ENCODE results near the gene LETM1. TPM values are rescaled to one million over a fixed set of nuclear protein-coding genes. Genes with fewer than 3 reads are reported as not detected.

The LETM1 gene
- total and polyA plus RNA-seq, 2 experiments from 2014 or later: 29.4 to 46.0 TPM

GRCh38 chr4:1806223-1806564, 49.8 kb downstream of the LETM1 start:
- H3K36me3 ChIP-seq (replicated peaks; ENCODE audit: insufficient read depth, low read depth): no peaks in the 10 kb centered on the region
- no peaks in the 10 kb centered on the region for H3K9me2 ChIP-seq (replicated peaks; ENCODE audit: insufficient read depth)
- no peaks in the 10 kb centered on the region for H3K27me3 ChIP-seq
- H3K9me3 ChIP-seq (ENCODE audit: low read depth): no peaks in the 10 kb centered on the region
- no peak overlapping the region for H3K4me2 ChIP-seq
- peaks cover 15% of the 10 kb centered on the region for H3K4me1 ChIP-seq (ENCODE audit: insufficient read depth)
- no peak for TF ChIP-seq EZH2 (IDR thresholded peaks at IDR 0.05; ENCODE audit: borderline replicate concordance)
- TF ChIP-seq CTCF (IDR thresholded peaks at IDR 0.05; ENCODE audit: poor library complexity): no peak
- TF ChIP-seq EZH2phosphoT487 (IDR thresholded peaks at IDR 0.05; ENCODE audit: low read depth, severe bottlenecking, unreplicated experiment): no peak
- no peak for DNase-seq (ENCODE audit: low spot score)
- H3K79me2 ChIP-seq: no peaks in the 10 kb centered on the region
- H2AFZ ChIP-seq: no peak overlapping the region
- H3K4me3 ChIP-seq: no peak overlapping the region
- 98% methylated on average over 11 of the region's 11 CpGs for WGBS (ENCODE audit: low lambda C conversion rate, missing lambda C conversion rate)
- no peak overlapping the region for H3K27ac ChIP-seq
- no peaks in the 10 kb centered on the region for H4K20me1 ChIP-seq (ENCODE audit: insufficient read depth, poor library complexity, severe bottlenecking)

- Histone ChIP-seq H3K9me3 (ENCODE audit: low read depth) (no peaks in the 10 kb centered on the region), H3K4me1 (ENCODE audit: insufficient read depth) (peaks cover 15% of the 10 kb centered on the region), H3K4me2 (no peak overlapping the region), H3K36me3 (replicated peaks; ENCODE audit: insufficient read depth, low read depth) (no peaks in the 10 kb centered on the region), H2AFZ (no peak overlapping the region), H3K27me3 (no peaks in the 10 kb centered on the region), H3K9me2 (replicated peaks; ENCODE audit: insufficient read depth) (no peaks in the 10 kb centered on the region), H4K20me1 (ENCODE audit: insufficient read depth, poor library complexity, severe bottlenecking) (no peaks in the 10 kb centered on the region), H3K27ac (no peak overlapping the region), H3K79me2 (no peaks in the 10 kb centered on the region), H3K4me3 (no peak overlapping the region)
- TF ChIP-seq CTCF (IDR thresholded peaks at IDR 0.05; ENCODE audit: poor library complexity) (no peak), EZH2phosphoT487 (IDR thresholded peaks at IDR 0.05; ENCODE audit: low read depth, severe bottlenecking, unreplicated experiment) (no peak), EZH2 (IDR thresholded peaks at IDR 0.05; ENCODE audit: borderline replicate concordance) (no peak)
- DNase-seq (ENCODE audit: low spot score): no peak
- WGBS (ENCODE audit: low lambda C conversion rate, missing lambda C conversion rate): 93% methylated on average over 42 of the region's 47 CpGs
Observed at GRCh38 chr4:1805493-1806222, 50.3 kb downstream of the LETM1 start.

- Histone ChIP-seq H3K27me3 (no peaks in the 10 kb centered on the region), H4K20me1 (ENCODE audit: insufficient read depth, poor library complexity, severe bottlenecking) (no peaks in the 10 kb centered on the region), H3K79me2 (peaks cover 4% of the 10 kb centered on the region), H3K36me3 (replicated peaks; ENCODE audit: insufficient read depth, low read depth) (no peaks in the 10 kb centered on the region), H2AFZ (no peak overlapping the region), H3K4me1 (ENCODE audit: insufficient read depth) (peaks cover 15% of the 10 kb centered on the region), H3K9me3 (ENCODE audit: low read depth) (no peaks in the 10 kb centered on the region), H3K9me2 (replicated peaks; ENCODE audit: insufficient read depth) (no peaks in the 10 kb centered on the region), H3K4me3 (no peak overlapping the region), H3K27ac (no peak overlapping the region), H3K4me2 (no peak overlapping the region)
- no peak for TF ChIP-seq EZH2phosphoT487 (IDR thresholded peaks at IDR 0.05; ENCODE audit: low read depth, severe bottlenecking, unreplicated experiment)
- TF ChIP-seq EZH2 (IDR thresholded peaks at IDR 0.05; ENCODE audit: borderline replicate concordance): no peak
- TF ChIP-seq CTCF (IDR thresholded peaks at IDR 0.05; ENCODE audit: poor library complexity): no peak
- WGBS (ENCODE audit: low lambda C conversion rate, missing lambda C conversion rate): 95% methylated on average over 30 of the region's 37 CpGs
- no peak for DNase-seq (ENCODE audit: low spot score)
Observed at GRCh38 chr4:1804638-1805492, 51.1 kb downstream of the LETM1 start.
